Fibroblast of skin of back (primary cell): Measurements from ENCODE around the gene ACOT7.

Source experiments
- DNase-seq: peaks from one replicate; pipeline ENCODE4 v3.0.0-alpha.2; 2013

ACOT7 gene

GRCh38 chr1:6262555-6263420 is 130.8 kb downstream of the ACOT7 start:
- DNase-seq, result no peak

GRCh38 chr1:6261615-6261995 is 132.0 kb downstream of the ACOT7 start:
- no peak for DNase-seq

GRCh38 chr1:6260961-6261614 is 132.5 kb downstream of the ACOT7 start, which contains the start of gene GPR153:
GPR153 (minus strand) TSS chr1:6261098; CDS start chr1:6254905, 6,193 bp downstream.
- DNase-seq, result peak; percentile 34

GRCh38 chr1:6260433-6260934 is 133.1 kb downstream of the ACOT7 start:
- no peak for DNase-seq

- DNase-seq, result peak; percentile 57
These were observed 133.8 kb downstream of the ACOT7 start for GRCh38 chr1:6259491-6260362.

GRCh38 chr1:6258675-6259074 is 134.9 kb downstream of the ACOT7 start:
- no peak for DNase-seq

GRCh38 chr1:6257541-6258069 is 136.0 kb downstream of the ACOT7 start:
- DNase-seq, result no peak

- DNase-seq, result no peak
These were observed 136.9 kb downstream of the ACOT7 start for GRCh38 chr1:6256645-6257044.

- no peak for DNase-seq
These were observed 138.9 kb downstream of the ACOT7 start for GRCh38 chr1:6254691-6255090.

- no peak for DNase-seq
These were observed 140.2 kb downstream of the ACOT7 start for GRCh38 chr1:6253380-6253779.

- DNase-seq, result no peak
These were observed 141.2 kb downstream of the ACOT7 start for GRCh38 chr1:6252374-6252710.

GRCh38 chr1:6251681-6252373 is 141.7 kb downstream of the ACOT7 start:
- no peak for DNase-seq

- DNase-seq, result no peak
These were observed 142.3 kb downstream of the ACOT7 start for GRCh38 chr1:6251233-6251632.

- DNase-seq, result no peak
These were observed 143.6 kb downstream of the ACOT7 start for GRCh38 chr1:6249739-6250689.

- no peak for DNase-seq
These were observed 144.4 kb downstream of the ACOT7 start for GRCh38 chr1:6248932-6249738.

- DNase-seq, result no peak
These were observed 145.3 kb downstream of the ACOT7 start for GRCh38 chr1:6248161-6248776.

GRCh38 chr1:6247651-6248050 is 145.9 kb downstream of the ACOT7 start:
- no peak for DNase-seq

GRCh38 chr1:6246497-6247467 is 146.8 kb downstream of the ACOT7 start:
- peak; percentile 66 for DNase-seq
